NCI-H187 (cell line): Measurements from ENCODE around the gene ELF2.
"Not testable (repeated sequence)": the region's sequence is repeated elsewhere in the genome, so short reads cannot be mapped to it uniquely, and the experiment has no call there.

Experiments used
- DNase-seq, 2 experiments: peaks; one replicate each; lab custom pipeline; 2025; lab: John Stamatoyannopoulos, UW

ELF2 gene

GRCh38 chr4:139177049-139177868 lies at the start of gene ELF2:
TSS of gene ELF2 (minus strand) at chr4:139177218. CDS start at chr4:139137701, 39,517 bp downstream.
- DNase-seq, result peak; percentile 71 to 76

GRCh38 chr4:139223682-139224317 lies 46.8 kb upstream of the ELF2 start:
- DNase-seq, result no peak

- no peak for DNase-seq
Measured at GRCh38 chr4:139222215-139222614, 45.2 kb upstream of the ELF2 start.

- DNase-seq, result no peak
Measured at GRCh38 chr4:139221687-139222086, 44.7 kb upstream of the ELF2 start.

GRCh38 chr4:139219450-139220055 lies 42.5 kb upstream of the ELF2 start:
- DNase-seq, result no peak

GRCh38 chr4:139214039-139214534 lies 37.1 kb upstream of the ELF2 start:
- DNase-seq, result peak in 1 of 2 experiments; percentile 2

GRCh38 chr4:139213633-139214032 lies 36.6 kb upstream of the ELF2 start:
- not testable (repeated sequence) for DNase-seq

- no peak for DNase-seq
Measured at GRCh38 chr4:139212900-139213299, 35.9 kb upstream of the ELF2 start.

- DNase-seq, result no peak
Measured at GRCh38 chr4:139210486-139210885, 33.5 kb upstream of the ELF2 start.

- DNase-seq, result no peak
Measured at GRCh38 chr4:139209470-139210063, 32.5 kb upstream of the ELF2 start.

- no peak for DNase-seq
Measured at GRCh38 chr4:139208404-139208945, 31.5 kb upstream of the ELF2 start.

- no peak for DNase-seq
Measured at GRCh38 chr4:139207873-139208403, 30.9 kb upstream of the ELF2 start.

- DNase-seq, result no peak
Measured at GRCh38 chr4:139207247-139207646, 30.2 kb upstream of the ELF2 start.

GRCh38 chr4:139202991-139203390 lies 26.0 kb upstream of the ELF2 start:
- no peak for DNase-seq

- no peak for DNase-seq
Measured at GRCh38 chr4:139200506-139200905, 23.5 kb upstream of the ELF2 start.

- DNase-seq, result no peak
Measured at GRCh38 chr4:139200102-139200501, 23.1 kb upstream of the ELF2 start.

GRCh38 chr4:139197214-139197613 lies 20.2 kb upstream of the ELF2 start:
- DNase-seq, result not testable (repeated sequence)

GRCh38 chr4:139196462-139196861 lies 19.4 kb upstream of the ELF2 start:
- DNase-seq, result no peak

- no peak for DNase-seq
Measured at GRCh38 chr4:139191373-139191772, 14.4 kb upstream of the ELF2 start.

- DNase-seq, result no peak
Measured at GRCh38 chr4:139189972-139190371, 13.0 kb upstream of the ELF2 start.

- no peak for DNase-seq
Measured at GRCh38 chr4:139189417-139189749, 12.4 kb upstream of the ELF2 start.
